Suppressor macrophage (primary cell): Measurements from ENCODE around the gene ZMYM2.
A peak's percentile ranks its signal among the peaks of the same experiment; 100 is the strongest.

Source experiments
- DNase-seq, 4 experiments: peaks; one replicate each; pipeline ENCODE4 v3.0.0-alpha.2; 2020 to 2022

ZMYM2 gene

DNA sequence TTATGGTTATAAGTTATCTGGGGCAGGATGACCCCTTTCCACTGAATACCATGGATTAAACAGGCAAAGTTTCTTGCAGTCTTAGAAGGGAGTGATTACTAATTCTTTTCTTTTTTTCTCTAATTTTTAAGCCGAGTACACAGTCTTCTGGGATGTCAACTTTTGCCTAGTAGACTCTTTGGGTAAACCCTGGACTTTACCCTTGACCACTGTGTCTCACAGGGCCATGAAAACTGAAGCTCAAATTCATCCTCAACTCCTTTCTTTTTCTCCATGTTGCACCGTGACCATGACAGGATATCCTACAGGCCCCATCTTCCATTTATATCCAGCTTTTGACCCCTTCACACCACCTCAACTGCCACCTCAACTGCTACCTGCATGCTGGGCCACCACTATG, 150.5 kb downstream of the ZMYM2 start:
- no peak for DNase-seq

- DNase-seq, result no peak
Measured at GRCh38 chr13:20114066-20114610, 155.6 kb downstream of the ZMYM2 start.

GRCh38 chr13:20116213-20116612, 157.7 kb downstream of the ZMYM2 start:
- DNase-seq, result no peak

DNA sequence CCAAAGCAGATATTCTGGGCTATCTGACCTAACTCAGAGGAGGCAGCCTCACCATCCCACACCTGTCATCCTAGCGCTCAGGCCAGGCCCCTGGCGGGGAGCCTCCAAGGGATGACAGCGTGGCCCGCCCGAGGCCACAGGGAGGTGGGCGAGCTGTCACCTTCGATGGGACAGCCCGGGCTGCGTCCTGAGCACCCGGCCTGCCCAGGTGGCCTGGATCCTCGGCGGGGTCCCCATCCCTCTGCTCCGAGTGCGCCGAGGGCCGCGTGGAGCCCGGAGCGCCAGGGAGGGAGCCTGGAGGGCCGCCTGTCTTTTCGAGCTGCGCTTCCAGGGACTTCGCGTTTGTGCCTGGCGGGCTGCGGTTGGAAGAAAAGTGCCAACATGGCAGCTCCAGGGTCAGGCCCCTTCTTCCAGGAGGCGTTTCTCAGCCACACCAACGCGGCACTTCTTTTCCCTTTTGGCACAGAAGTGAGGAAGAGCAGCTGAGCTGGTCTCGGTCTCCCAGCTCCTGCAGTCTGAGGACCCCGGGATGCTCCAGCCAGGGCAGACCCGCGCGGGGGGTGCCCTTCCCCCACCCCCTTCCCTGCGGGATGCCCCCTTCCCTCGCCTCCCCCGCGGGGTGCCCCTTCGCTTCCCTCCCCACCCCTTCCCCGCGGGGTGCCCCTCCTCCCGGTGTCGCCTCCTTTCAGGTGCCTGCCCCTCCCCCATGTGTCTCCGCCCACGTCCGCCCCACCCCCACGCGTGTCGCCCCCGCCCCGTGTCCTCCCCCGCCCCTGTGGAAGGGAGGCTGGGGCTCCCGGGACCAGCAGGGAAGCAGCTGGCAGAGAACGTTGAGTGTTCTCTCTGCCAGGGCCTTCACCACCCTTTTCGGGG, 160.0 kb downstream of the ZMYM2 start:
- peak; percentile 22 to 73 (median 50) for DNase-seq

- DNase-seq, result no peak
Measured at GRCh38 chr13:20119960-20120359, 161.4 kb downstream of the ZMYM2 start.

- peak in 3 of 4 experiments; percentile 50 to 65 (median 51) for DNase-seq
Measured at GRCh38 chr13:20121159-20121525, 162.6 kb downstream of the ZMYM2 start.

GRCh38 chr13:20124303-20124702, 165.8 kb downstream of the ZMYM2 start:
- no peak for DNase-seq

- DNase-seq, result peak in 2 of 4 experiments; percentile 23 to 31
Measured at GRCh38 chr13:20125129-20125782, 166.7 kb downstream of the ZMYM2 start.

DNA sequence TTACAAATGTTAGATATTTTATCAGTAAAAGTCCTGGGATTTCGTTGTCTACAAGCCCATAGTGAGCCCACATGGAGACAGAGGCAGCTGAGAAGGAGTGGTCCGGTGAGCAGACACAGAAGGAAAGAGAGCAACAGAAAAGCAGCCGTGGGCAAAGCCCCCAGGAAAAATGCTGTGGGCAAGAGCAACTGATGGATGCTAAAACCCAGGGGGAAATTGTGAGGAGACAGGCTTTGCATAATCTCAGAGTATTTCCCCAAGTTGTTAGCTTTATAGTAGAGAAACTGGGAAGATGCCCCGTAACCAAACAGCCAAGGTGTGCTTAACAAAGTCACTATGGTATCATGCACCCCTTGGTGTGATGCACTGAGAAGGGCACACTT, 167.2 kb downstream of the ZMYM2 start:
- DNase-seq, result no peak

GRCh38 chr13:20126541-20127261, 168.2 kb downstream of the ZMYM2 start:
- peak; percentile 79 to 96 (median 89) for DNase-seq

- no peak for DNase-seq
Measured at GRCh38 chr13:20127262-20127561, 168.7 kb downstream of the ZMYM2 start.

DNA sequence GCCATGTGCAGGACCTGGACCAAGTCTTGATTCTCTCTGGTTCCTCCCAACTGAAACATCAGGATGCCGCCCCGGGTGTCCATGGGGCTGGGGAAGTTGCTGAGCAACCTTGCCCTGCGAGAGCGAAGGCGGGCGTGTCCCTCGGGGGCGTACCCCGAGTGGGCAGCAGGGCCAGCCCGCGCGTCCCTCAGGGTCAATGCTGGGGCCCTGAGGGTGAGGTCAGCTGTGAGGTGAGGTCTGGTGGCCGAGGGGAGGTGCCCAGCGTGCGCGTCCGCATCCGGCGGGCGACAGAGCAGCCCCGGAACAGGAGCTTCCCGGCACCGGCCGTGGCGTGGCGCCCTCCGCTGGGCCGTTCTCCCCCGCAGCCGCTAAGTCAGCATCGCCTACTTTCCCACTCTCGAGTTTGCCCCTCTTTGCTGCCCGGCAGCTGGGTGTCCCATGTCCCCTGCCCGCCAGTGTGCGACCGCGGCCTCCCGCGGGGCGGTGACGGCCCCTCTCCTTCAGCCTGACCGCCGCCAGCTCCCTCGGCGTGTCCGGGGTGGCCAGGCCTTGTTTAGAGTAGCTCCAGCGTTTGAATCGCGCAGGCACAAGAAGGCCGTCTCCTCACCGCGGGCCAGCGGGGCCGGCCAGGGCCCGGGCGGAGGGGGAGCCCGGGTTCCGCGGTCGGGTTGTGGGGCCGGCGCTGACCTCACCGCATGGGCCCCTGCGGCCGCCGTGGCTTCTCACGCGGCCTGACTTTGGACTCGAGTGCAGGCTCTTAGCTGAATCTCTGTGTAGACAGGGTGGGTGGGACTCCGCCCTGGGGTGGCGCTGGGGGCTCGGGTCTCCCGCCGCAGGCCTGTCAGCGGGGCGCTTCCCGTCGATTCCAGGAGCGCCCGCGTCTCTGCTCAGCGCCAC, 169.3 kb downstream of the ZMYM2 start:
- peak; percentile 77 to 88 (median 84) for DNase-seq

- DNase-seq, result no peak
Measured at GRCh38 chr13:20128459-20128931, 170.0 kb downstream of the ZMYM2 start.

GRCh38 chr13:20129076-20129475, 170.5 kb downstream of the ZMYM2 start:
- DNase-seq, result no peak

DNA sequence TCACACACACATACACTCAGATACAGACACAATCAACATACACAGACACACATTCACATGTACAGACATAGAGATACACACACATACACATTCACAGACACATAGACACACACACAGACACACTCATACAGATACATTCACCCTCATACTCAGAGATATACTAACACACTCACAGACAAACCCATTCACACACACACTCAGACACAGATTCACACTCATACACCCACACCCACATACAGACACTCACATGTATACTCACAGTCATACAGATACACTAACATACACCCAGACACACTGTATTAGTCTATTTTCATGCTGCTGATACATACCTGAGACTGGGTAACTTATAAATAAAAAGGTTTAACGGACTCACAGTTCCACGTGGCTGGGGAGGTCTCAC, 171.5 kb downstream of the ZMYM2 start:
- DNase-seq, result no peak

- no peak for DNase-seq
Measured at GRCh38 chr13:20130652-20131051, 172.1 kb downstream of the ZMYM2 start.

DNA sequence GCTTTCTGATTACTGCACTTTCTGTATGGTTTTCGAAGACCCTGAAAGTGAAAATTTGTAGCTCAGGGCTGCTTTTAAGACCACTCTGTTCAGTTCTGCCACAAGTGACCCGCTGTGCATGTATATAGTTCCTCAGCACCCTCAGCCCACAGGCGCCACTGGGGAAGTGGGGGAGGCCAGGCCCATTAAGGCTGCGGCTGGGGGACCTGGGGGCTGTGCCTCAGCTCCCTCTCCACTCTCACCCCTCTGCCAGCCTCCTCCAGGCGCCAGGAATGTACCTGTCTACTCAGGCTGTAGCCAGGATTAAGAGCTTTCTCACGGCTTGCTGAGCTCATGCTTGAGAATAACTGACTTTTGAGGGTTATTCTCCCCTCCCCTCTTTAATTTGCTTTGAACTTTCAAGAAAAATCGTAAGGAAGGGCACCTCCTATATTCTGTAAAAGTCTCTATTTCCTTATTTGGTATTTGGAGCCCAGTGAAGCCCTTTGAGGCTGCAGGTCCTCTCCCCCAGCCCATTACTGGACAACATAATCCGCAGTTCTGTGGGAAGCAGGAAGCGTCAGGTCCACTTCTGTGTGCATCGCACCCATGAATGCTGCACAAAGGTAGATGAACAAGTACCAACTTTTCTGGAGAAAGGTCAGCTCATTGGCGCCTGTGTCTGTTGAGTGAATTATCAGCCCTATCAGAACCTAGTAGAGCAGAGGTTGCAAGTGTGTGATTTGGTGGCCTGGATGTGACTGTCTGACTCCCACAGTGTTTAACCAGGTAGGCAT, 172.7 kb downstream of the ZMYM2 start:
- no peak for DNase-seq

- no peak for DNase-seq
Measured at GRCh38 chr13:20132052-20132634, 173.6 kb downstream of the ZMYM2 start.

- DNase-seq, result no peak
Measured at GRCh38 chr13:20134732-20135131, 176.2 kb downstream of the ZMYM2 start.

GRCh38 chr13:20136781-20137703, 178.5 kb downstream of the ZMYM2 start:
- DNase-seq, result peak; percentile 28 to 75 (median 54)
